NCI-H2107 treated with DMSO at 0.1 percent for 48 hours (cell line): ENCODE data around the gene IGF2BP2.

Source experiments
- DNase-seq: peaks from one replicate; lab custom pipeline; 2025; ENCODE audit not compliant: unreplicated experiment; lab: John Stamatoyannopoulos, UW

The IGF2BP2 gene

DNA sequence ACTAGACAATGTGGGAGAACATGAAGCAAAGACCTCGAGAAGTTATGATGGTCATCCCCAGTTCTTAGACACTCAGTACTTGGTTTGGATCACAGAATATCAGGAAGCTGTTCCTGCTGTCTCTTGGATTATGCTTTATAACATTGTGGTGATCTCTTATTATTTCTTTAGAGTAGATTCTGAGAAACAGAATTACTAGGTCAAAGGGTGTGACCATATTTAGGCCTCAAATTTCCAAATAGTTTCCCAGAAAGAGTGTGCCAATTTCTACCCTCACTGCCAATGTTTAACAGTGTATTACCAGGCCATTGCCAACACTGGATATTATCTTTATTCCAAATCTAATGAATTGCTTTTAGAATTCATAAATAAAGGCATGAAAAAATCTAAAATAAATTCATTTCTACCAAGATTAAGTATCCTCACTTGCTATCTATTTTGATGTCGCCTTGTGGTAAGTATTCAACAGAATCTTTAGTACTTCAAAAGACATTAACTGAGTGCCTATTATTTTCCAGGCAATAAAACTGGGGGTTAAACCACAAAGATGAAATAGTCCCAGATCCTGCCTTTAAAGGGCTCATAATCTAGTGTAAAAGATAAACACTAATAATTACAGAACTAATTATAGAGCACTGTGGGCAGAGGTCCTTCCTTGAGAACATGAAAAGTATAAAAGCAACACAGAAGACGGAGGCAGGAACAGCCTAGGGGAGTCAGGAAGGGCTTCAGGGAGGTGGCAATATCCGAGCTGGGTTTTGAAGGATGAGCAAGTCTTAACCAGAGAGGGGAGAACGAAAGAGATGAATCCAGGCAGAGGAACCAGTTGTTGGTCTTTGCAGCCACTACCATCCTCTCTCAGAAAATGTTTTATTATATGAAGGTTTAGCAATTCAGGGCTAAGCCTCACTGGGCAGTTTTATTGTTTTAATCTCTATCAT lies 86.8 kb downstream of the IGF2BP2 start:
- no peak for DNase-seq

DNA sequence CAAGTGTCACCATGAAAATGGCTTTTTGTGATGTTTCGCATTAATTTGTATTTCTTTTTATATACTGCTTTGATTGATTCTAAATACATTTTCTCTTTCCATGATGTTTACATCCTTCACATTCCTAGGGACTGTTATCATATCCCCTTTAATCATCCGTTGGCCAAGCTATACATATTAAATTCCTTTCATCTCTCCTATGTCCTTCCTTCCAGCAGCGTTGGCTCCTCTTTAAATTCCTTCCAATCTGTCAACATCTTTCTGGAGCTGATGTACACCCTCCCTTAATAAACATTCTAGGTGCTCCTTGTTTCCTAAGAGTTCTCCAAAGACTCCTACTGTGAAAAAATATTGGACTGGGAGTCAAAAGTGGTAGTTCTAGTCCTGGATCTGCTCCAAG lies 87.8 kb downstream of the IGF2BP2 start:
- DNase-seq: no peak

DNA sequence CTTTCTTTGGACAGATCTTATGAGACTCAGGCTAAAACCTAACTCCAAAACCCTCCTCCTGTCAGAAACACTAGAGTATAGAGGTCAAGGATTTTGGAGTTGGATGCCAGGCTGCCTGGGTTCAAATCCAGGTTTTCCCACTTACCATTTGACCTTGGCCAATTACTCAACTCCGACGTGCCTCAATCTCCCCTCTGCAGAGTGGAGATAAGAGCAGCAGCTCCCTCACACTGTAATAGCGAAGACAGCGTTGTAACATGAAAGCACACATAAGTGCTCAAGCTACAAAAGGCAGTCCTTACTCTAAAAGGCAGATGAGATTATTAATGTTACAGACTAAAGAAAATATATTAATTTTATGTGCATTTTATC lies 90.1 kb downstream of the IGF2BP2 start:
- DNase-seq: no peak

DNA sequence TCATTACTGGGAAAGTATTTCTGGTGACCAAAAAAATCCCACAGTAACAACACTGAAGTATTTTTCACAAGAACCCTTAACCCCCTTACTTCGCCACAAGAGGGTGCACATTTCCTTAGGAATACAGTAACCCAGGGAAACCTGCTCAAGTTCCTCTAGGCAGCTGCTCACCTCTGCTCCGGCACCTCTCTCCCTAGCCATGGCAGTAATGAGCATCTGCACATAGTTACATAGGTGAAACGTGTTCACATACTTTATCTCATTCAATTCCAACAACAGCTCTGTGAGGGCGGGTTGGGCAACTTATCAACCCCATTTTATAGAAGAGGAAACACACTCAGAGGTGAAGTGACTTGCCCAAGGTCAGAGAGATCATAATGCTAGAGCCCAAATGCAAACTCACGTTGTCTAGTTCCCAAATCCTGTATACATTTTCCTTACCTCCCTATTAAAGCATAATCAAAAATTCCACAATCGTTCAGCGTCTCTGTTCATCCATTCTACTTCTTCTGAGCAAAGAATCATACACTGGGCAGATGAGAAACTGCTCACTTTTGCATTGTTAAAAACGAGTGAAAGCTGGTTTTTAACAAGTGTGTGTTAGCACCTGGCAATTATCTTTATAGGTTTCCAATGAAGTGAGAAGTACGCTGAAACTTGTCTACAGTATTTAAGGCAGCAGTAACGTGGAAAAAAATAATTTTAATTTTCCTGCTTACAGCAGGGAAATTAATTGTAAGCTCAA lies 90.7 kb downstream of the IGF2BP2 start:
- peak; percentile 96 for DNase-seq

DNA sequence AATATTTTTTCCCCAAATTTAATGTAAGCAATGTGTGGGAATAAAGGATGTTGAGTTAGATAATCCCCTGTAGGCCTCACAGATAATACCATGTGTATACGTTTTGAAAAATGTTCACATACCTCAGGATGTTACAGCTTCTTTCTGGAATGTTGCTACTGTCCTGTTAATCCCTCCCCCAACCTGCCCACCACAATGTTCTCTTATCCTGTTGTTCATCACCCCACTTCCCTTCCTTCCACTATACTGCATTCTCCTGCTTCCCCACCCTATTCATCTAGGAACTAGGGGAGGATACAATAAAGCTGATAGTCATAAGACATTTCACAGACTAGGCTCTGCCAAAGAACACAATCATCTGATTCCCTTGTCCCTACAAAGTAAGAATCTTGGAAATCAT lies 92.1 kb downstream of the IGF2BP2 start:
- DNase-seq: no peak

DNA sequence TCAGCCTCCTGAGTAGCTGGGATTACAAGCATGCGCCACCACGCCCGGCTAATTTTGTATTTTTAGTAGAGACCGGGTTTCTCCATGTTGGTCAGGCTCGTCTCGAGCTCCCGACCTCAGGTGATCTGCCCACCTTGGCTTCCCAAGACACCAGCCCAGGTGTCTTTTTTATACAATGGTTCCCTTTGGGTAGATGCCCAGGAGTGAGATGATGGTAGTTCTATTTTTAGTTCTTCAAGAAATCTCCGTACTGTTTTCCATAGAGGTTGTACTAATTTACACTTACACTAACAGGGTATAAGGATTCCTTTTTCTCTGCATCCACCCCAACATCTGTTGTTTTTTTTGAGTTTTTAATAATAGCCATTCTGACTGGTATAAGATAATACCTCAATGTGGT lies 94.3 kb downstream of the IGF2BP2 start:
- DNase-seq: no peak

DNA sequence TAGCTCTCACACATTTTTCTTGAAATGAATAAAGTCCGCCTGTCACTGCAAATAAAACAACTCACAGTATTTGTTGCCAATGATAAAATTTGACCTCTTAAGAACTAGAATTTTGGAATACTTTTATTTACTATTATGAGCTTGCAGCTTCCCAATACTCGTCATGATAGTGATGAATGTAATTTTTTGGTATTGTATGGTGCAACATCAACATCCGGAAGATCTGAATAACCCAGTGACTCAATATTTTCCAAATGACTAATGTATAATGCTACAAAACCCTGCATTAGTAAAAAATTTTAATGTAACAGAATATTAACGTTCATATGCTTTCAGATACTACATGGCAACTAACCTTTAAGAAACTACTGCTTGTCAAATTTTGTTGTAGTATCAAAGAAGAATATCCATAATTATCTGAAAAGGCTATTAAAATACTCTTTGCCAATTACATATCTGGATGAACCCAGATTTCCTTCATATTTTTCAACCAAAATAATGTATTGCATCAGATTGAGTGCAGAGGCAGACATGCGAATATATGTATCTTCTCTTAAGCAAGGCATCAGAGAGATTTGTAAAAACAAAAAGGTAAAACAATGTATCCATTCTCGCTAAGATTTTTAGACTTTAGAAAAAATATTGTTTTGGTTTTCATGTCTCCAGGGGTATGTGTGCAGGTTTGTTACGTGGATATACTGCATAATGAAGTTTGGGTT lies 95.3 kb downstream of the IGF2BP2 start:
- DNase-seq: no peak

DNA sequence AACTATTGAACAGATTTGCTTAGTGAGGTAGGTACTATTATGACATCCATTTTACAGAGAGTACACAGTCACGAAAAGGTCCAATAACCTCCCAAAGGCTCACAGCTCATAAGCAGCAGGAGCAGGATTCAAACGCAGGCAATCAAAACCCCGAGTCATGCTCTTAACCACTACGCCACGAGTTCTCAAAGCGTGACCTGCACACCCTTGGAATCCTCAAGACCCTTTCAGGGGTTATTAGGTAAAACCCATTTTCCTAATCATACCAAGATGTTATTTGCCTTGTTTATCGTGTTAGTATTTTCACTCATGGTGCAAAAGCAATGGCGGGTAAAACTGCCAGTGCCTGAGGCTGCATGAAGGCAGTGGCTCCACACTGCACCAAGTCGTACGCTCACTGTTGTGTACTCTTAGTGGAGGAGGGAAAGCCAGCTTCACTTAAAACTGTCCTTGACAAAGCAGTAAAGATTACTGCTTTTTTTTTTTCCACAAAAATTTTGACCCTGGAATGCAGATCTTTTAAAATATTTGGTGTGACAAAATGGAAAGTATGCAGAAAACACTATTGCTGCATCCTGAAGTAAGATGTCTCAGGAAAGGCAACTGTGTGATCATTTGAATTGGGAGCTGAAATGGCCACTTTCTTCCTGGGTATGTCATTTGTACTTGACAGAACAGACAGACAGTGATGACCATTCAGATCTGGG lies 96.1 kb downstream of the IGF2BP2 start:
- DNase-seq: no peak

DNA sequence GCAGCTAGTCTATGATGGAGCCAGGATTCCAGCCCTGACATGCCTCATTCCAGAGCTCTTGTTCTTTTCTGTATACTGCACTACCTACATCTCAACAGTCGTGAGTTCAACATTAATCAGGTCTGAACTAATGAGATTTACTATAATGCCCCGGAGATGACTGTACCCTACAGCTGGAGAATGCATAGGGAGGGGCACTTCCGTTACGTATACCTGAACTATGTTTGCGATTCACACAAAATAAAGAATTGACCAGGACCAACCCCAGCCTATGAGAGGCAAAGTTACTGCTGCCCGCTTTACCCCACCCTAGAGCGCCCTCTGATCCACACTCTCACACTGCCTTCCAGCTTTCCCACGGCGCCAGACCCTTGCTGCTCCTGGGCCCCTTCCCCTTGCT lies 97.0 kb downstream of the IGF2BP2 start:
- DNase-seq: no peak

DNA sequence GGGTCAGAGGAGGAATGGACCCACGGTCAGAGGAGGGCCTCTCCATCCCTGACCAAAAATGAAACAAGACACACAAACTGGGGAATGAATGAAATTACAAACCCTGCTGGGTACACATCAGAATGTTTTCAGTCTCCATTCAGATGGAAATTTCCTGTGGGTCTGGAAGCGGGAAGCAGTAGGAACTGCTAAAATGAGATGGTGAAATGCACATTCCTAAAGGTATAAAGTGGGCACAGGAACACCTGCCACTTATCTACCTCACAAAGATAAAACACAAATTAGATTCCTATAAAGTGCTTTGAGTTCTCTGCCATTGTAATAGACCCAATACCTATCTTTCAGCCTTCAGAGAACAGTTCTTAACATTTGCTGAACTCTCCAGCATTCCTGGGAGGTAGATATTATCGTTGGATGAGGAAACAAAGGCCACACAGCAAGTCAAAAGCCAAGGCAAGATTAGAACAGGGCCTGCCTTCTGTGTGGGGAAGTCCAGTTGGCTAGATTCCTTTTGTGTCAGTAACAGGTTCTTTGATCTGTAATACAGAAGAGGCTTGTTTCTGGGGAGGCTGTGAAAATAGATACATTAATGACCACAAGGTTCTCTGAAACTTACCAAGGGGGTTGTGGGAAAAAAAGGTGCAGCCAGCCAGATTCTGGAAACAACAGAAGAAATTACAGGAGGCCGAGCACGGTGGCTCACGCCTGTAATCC lies 98.4 kb downstream of the IGF2BP2 start:
- DNase-seq: no peak

DNA sequence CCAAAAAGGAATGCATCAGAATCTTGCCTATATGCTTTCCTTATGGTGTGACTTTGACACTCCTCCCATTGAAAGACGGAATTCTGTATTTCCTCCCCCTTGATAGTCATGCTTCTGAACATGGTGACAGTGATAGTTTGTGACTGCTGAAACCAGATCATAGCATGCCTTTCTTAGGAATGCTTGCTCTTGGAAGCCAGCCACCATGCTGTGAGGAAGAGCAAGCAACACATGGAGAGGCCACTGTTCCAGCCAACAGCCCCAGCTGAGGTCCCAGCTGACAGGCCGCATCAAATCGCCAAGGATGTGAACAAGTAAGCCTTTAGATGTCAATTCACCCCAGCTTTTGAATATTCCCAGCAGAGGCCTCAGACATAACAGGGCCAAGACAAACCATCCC lies 100.1 kb downstream of the IGF2BP2 start:
- DNase-seq: no peak

DNA sequence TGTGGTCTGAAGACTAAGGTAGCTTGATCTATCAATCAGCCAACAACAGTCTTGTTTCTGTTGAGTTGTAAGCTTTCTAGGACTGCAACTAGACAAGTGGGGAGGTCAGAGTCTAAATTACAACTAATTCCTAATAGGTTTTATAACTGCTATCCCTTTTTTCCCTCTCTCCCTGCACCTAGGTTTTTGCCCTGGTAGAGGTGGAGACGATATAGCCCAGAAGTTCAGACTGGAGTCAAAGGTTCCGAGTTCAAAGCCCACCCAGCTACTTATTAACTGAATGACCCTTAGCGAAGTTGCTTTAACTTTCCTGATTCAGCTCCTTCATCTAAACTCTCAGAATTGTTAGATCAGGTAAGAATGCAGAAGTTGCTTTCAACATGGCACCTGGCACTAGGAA lies 100.6 kb downstream of the IGF2BP2 start:
- no peak for DNase-seq

DNA sequence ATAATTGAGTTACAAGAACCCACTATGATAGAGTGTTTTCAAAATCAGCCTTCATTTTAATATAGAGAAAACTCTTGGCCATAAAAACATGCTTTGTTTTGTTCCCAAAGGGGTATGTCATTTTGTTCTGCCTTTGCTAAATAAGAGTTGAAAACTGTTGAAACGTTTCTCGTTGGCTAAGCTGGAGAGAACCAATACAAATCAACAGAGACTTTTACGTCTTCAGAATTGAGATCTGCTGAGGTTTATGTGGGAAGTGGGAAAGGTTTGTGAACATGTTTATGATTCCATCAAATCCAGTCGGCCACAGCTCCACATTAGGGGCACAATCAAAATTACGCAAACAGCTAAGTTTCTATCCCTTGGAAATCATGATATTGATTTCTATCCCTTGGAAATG lies 102.0 kb downstream of the IGF2BP2 start:
- no peak for DNase-seq

DNA sequence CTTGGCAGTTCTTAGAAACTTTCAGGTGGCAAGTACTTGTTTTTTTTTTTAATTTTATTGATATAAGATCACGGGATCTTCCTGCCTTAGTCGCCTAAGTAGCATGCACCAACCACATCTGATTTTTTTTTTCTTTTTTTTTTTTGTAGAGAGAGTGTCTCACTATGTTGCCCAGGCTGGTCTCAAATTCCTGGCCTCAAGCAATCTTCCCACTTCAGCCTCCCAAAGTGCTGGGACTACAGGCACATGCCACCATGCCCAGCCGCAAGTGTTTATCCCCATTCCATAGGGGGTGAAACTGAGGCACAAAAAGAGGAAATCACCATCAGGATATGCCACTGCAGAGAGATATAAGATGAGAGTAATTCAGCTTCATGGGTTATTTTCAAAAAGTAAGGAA lies 102.9 kb downstream of the IGF2BP2 start:
- DNase-seq: no peak

DNA sequence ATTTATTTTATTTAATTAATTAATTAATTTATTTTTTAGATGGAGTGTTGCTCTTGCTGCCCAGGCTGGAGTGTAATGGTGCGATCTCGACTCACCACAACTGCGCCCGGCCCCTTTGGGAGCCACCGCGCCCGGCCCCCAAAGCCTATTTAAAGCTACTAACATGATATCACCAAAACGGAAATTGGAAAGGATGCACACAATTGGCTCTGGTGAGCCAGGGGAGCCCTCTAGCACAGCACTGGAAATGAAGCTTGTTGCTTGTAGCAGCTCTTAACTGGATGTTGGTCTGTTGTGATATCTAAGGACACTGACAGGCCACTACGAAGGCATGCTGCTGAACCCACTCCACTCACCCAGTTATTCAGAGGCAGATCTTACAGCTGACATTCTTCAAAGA lies 104.5 kb downstream of the IGF2BP2 start:
- DNase-seq: no peak

DNA sequence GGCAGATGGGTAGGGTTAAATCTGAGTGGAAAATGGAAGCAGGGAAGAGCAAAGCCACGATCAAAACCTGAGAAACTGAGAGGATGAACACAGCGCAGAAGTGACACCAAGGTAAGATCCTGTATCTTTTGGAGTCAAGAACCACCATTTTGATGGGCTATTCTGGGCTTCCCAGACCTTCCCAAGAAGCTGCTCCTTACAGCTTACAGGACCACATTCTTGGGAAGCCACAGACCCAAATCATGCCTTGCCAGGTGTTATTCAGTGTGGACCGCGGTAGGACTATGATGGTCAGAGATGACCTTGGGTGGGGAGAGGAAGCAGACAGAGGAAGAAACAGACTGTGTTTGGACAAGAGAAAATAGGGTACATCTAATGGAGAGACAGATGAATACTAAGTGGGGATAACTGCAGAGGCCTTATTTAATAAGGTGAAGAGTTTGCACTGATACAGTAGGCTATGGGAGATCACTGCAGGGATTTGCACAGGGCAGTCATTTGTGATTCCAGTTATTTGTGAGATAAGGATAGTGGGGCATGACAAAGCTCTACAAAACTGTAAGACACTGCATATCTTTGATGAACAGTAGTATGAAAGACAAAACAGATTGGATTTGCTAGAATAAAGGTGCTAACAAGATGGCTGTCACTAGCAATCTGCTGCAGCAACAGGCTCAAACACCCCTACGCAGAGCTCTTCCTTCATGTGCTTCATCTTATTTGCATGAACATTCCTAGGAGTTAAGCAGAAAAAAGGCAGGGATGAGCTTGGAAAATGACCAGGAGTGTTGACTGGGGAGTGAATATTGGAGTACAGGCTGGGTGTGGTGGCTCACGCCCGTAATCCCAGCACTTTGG lies 105.9 kb downstream of the IGF2BP2 start:
- DNase-seq: no peak

DNA sequence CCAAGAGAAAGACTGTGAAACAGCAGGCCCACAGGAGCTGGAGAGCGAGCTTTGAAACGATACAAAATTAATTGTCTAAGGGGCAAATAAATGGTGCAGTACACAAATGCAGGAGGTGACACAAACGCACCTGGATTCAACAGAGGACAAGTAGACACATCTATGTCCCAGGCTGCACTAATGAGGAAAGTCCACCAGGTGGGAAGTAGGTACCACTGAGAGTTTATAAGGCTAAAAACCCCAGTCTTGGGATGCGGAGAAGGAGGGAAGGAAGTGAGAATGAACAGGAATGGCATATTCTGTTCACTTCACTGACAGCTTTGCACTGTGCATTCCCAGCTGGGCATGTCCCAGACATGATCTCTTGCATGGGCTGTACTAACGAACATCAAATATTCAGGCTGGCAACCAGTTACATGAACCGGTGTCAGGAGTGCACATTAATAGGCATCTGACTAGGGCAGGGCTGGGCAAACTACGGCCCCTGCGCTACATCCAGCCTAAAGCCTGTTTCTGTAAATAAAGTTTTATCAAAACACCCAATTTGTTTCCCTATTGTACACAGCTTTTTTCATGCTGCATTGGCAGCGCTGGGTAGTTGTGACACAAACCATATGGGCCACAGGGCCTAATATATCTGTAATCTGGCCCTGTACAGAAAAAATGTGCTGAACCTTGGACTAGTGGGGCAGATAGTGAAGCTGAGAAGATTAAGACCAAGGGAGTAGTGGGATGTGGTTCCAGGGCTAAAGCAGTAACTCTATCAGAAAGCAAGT lies 107.0 kb downstream of the IGF2BP2 start:
- DNase-seq: no peak

DNA sequence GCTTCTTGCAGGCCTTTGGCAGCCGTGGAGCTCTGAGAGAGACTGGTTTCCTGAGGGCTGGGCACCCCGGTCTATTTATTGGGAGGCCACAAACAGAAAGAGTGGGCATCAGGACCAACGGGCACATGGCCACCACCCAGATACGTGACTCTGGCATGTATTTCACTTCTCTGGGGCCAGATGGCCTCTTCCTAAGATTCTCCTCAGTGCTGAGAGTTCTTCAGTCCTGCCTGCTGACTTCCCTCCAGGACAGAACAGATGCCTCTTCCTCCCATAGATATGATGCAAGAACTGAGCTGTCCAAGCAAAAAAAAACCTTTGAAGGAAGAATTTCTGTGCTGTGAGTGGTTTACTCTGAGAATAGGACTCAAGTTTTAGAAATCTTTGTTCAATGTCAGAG lies 107.7 kb downstream of the IGF2BP2 start:
- no peak for DNase-seq
